BE2C (cell line): Measurements from ENCODE around the gene CCL28.

Experiments
- DNase-seq: peaks from one replicate; pipeline ENCODE4 v3.0.0-alpha.2; 2020
- H3K27me3 ChIP-seq: fragments of 250-450 bp; sonication (Bioruptor Pico); 2 replicates; pipeline ENCODE4 v1.5.1; 2020; ENCODE audit warnings: mild to moderate bottlenecking
- H3K36me3 ChIP-seq: fragments of 250-450 bp; sonication (Bioruptor Pico); 2 replicates; pipeline ENCODE4 v1.5.1; 2020; ENCODE audit warnings: mild to moderate bottlenecking
- H3K4me1 ChIP-seq: fragments of 250-450 bp; sonication (Bioruptor Pico); 2 replicates; pipeline ENCODE4 v1.5.1; 2020
- H3K4me3 ChIP-seq: 2 replicates; pipeline ENCODE4 v1.5.1; 2011; ENCODE audit warnings: low read depth, low read length
- H3K9me3 ChIP-seq: fragments of 250-450 bp; sonication (Bioruptor Pico); 2 replicates; pipeline ENCODE4 v1.5.1; 2020
- TF ChIP-seq, protein P1 (sequence below): IDR thresholded peaks from 2 replicates; pipeline ENCODE4 v1.5.1; 2012; ENCODE audit warnings: mild to moderate bottlenecking, low read depth, low read length

CCL28 gene

DNA sequence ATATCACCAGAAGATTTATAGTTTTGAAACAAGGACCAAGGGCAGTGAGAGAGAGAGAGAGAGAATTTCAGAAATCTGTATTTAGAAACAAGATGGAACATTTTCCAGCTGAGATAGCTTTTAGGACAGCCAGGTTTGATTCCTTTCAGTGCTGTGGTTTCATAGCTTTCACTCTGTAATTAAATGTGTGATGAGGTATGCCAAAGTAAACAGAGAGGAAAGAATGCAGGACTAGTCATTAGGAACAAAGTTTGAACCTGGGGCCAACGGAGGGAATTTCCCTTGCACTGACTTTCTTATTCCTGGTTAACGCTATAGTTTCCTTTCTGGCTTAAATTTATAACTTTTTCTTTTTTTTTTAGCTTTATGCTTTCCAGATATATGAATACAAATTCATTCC lies 10.0 kb upstream of the CCL28 start:
- TF ChIP-seq, protein P1, sequence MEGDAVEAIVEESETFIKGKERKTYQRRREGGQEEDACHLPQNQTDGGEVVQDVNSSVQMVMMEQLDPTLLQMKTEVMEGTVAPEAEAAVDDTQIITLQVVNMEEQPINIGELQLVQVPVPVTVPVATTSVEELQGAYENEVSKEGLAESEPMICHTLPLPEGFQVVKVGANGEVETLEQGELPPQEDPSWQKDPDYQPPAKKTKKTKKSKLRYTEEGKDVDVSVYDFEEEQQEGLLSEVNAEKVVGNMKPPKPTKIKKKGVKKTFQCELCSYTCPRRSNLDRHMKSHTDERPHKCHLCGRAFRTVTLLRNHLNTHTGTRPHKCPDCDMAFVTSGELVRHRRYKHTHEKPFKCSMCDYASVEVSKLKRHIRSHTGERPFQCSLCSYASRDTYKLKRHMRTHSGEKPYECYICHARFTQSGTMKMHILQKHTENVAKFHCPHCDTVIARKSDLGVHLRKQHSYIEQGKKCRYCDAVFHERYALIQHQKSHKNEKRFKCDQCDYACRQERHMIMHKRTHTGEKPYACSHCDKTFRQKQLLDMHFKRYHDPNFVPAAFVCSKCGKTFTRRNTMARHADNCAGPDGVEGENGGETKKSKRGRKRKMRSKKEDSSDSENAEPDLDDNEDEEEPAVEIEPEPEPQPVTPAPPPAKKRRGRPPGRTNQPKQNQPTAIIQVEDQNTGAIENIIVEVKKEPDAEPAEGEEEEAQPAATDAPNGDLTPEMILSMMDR: no peak
- Histone ChIP-seq H3K4me3 (no peak overlapping the region), H3K4me1 (no peaks in the 10 kb centered on the region), H3K9me3 (no peaks in the 10 kb centered on the region), H3K27me3 (no peaks in the 10 kb centered on the region), H3K36me3 (no peaks in the 10 kb centered on the region)
- DNase-seq: no peak

DNA sequence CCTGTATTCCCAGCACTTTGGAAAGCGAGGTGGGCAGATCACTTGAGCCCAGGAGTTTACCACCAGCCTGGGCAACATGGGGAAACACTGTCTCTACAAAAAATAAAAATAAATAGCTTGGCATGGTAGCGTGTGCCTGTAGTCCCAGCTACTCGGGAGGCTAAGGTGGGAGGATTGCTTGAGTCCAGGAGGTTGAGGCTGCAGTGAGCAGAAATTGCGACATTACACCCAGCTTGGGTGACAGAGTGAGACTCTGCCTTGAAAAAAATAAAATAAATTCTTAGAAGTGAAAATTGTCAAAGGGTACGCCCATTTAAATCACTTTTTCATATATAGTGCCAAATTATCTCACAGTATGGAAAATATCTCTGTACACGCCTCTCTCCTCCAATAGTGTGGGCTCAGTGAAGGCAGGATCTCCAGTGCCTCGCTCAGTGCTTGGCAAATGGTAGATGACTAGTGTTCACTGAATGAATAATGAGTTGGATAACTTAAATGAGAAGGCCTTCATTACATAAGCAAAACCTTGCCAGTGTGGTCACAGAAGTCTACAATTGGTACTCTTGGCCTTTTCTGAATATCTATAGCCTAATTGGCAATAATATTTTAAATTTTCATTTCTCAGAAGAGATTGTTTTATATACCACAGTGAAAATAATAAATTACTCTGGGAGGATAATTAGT lies 9.4 kb upstream of the CCL28 start:
- TF ChIP-seq, protein P1: no peak
- Histone ChIP-seq H3K36me3 (no peaks in the 10 kb centered on the region), H3K4me3 (no peak overlapping the region), H3K4me1 (no peaks in the 10 kb centered on the region), H3K27me3 (no peaks in the 10 kb centered on the region), H3K9me3 (no peaks in the 10 kb centered on the region)
- no peak for DNase-seq

DNA sequence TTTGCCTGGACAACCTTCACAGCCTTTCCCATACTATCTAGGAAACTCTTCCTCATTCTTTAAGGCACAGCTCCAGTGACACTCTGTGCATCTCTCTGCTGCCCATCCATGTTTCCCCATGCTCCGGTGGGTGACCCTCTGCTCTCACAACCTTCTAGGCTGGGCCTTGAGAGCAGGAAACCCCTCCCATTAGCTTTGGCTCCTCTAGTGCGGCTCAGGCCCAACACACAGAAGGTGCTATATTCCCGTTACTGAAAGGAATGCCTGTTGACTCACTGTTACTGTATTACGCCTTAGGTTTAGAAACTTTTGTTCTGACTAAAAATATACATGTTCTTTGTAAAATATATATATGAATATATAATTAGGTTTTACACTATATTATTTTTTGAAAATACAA lies 8.1 kb upstream of the CCL28 start:
- Histone ChIP-seq H3K9me3 (no peaks in the 10 kb centered on the region), H3K36me3 (no peaks in the 10 kb centered on the region), H3K4me1 (no peaks in the 10 kb centered on the region), H3K4me3 (no peak overlapping the region), H3K27me3 (no peaks in the 10 kb centered on the region)
- TF ChIP-seq, protein P1: no peak
- DNase-seq: no peak

DNA sequence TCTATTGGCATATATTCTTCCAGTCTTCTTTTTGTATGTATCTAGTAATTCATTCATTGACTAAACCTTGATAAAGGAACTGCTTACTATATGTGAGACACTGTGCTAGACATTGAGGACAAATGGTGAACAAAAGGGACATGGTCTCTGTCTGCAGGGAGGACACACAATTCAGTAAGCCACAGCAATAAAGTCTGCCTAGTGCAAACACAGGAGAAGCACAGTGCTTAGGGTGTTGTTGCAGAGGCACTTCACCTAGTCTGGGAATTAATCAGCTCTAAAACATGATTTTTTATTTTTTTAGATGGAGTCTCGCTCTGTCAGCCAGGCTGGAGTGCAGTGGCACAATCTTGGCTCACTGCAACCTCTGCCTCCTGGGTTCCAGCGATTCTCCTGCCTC lies 6.4 kb upstream of the CCL28 start:
- Histone ChIP-seq H3K4me3 (no peak overlapping the region), H3K4me1 (no peaks in the 10 kb centered on the region), H3K9me3 (no peaks in the 10 kb centered on the region), H3K27me3 (no peaks in the 10 kb centered on the region), H3K36me3 (no peaks in the 10 kb centered on the region)
- no peak for DNase-seq
- TF ChIP-seq, protein P1: no peak

DNA sequence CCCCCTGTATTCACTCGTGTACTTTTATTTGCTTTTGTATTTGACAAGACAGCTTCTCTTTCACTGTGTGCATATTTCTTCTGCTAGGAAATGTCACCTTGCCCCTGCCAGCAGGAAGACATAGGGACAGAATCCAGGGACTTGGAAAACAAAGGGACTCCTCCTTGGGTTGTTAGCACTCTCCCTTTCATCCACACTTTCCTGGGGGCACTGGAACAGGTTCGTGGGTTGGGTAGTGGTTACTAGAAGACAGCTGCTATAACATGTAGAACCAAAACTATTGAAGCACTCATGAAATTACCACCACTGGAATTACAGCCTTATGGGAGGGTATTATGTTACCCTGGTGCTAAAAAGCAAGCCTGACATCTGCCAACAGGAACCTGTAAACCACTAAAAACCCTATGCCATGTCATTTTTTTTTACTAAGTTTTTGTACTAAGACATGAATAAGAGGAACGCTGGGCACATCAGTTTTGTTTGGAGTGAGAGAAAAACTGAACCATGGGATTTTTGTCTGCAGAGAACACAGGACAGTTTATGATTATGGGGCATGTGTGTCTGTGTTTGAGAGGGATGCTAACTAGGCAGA lies 4.7 kb upstream of the CCL28 start:
- H3K4me3 ChIP-seq: no peak overlapping the region
- H3K36me3 ChIP-seq: no peaks in the 10 kb centered on the region
- DNase-seq: no peak
- no peaks in the 10 kb centered on the region for H3K4me1 ChIP-seq
- TF ChIP-seq, protein P1: no peak
- H3K27me3 ChIP-seq: no peaks in the 10 kb centered on the region
- no peaks in the 10 kb centered on the region for H3K9me3 ChIP-seq

DNA sequence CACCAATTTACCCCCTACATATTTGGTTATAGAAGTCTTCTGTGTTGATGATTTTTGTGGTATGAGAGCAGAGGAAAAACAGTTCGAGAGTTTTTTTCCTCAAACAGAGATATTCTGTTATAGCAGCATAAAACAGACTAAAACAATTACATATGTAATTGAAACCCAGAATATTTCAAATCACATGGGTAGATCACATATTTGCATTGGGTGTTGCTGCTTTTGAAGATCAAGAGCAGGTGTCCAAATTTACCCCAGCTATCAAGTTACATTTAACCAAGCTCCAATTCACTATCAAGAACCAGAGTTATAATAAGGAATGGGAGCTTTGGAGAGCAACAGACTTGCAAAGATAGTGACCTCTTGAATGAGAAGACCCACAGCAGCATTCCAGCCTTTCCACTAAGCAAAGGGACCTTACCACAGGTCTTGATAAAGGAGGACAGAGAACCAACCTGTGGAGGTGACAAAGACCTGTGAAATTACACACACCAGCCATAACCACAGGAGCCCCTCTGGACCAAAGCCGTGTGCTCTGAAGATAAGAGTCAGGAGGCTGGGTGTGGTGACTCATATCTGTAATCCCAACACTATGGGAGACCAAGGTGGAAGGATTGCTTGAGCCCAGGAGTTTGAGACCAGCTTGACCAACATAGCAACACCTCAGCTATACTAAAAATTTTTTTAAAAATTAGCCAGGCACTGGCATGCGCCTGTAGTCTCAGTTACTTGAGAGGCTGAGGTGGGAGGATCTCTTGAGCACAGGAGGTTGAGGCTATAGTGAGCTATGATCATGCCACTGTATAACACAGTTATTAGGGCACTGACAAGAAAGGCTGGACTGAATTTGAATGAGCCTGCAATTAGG lies 4.0 kb upstream of the CCL28 start:
- no peaks in the 10 kb centered on the region for H3K4me1 ChIP-seq
- no peak for DNase-seq
- no peaks in the 10 kb centered on the region for H3K9me3 ChIP-seq
- no peaks in the 10 kb centered on the region for H3K27me3 ChIP-seq
- H3K4me3 ChIP-seq: no peak overlapping the region
- TF ChIP-seq, protein P1: no peak
- H3K36me3 ChIP-seq: no peaks in the 10 kb centered on the region
